SU-DHL-6 (cell line): ENCODE data around the gene MAPKAPK5.

Source experiments
- CTCF ChIP-seq: fragments of 200-600 bp; sonication (generic); IDR thresholded peaks from one replicate; pipeline ENCODE4 v1.5.1; 2017; ENCODE audit warnings: antibody characterized with exemption, mild to moderate bottlenecking, low read length, moderate library complexity; ENCODE audit not compliant: insufficient read depth, poor library complexity, severe bottlenecking
- EZH2phosphoT487 ChIP-seq: fragments of 200-600 bp; sonication (generic), shearing (Covaris generic); conservative IDR thresholded peaks from 2 replicates; pipeline ENCODE4 v1.6.1; 2018; ENCODE audit warnings: mild to moderate bottlenecking, antibody characterized with exemption, low read length, moderate library complexity, mixed read lengths

DNA sequence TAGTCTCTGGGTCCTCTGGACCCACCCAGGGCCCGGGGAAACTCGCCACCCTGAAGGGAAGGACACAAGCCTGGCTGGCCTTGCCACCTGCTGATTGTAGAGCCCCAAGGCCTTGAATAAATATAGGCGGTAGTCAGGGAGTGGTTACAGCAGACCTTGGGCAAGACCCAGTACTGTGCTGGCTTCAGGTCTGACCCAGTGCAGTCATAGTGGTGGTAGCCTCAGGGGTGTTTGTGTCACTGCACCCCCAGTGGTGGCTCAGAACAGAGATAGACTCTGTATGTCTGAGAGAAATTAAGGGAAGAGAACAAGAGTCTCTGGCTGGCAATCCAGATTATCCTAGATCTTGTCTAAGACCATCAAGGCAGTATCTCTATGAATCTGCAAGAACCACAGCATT lies 63.5 kb downstream of the MAPKAPK5 start:
- no peak for TF ChIP-seq CTCF
- no peak for TF ChIP-seq EZH2phosphoT487
